HG03520 (cell line): Measurements from ENCODE around the gene CPE.
A peak's percentile ranks its signal among the peaks of the same experiment; 100 is the strongest.
"Not testable (repeated sequence)": the region's sequence is repeated elsewhere in the genome, so short reads cannot be mapped to it uniquely, and the experiment has no call there.

Source experiments
- ATAC-seq: cut with Tn5 transposase; IDR thresholded peaks from one replicate; pipeline ENCODE4 v1.9.1; 2021; ENCODE audit warnings: mild to moderate bottlenecking, moderate library complexity; ENCODE audit not compliant: unreplicated experiment

CPE gene

GRCh38 chr4:165461159-165461821 is 82.5 kb downstream of the CPE start:
- no peak for ATAC-seq

GRCh38 chr4:165462009-165462408 is 83.2 kb downstream of the CPE start:
- no peak for ATAC-seq

GRCh38 chr4:165464376-165464775 is 85.6 kb downstream of the CPE start:
- ATAC-seq, result no peak

- ATAC-seq, result peak; percentile 74
These were observed 86.1 kb downstream of the CPE start for GRCh38 chr4:165464813-165465381.

- ATAC-seq, result no peak
These were observed 91.2 kb downstream of the CPE start for GRCh38 chr4:165470009-165470408.

GRCh38 chr4:165472943-165473676 is 94.3 kb downstream of the CPE start:
- ATAC-seq, result no peak

GRCh38 chr4:165474784-165475705 is 96.2 kb downstream of the CPE start:
- no peak for ATAC-seq

- no peak for ATAC-seq
These were observed 96.9 kb downstream of the CPE start for GRCh38 chr4:165475706-165476070.

GRCh38 chr4:165476214-165477098 is 97.6 kb downstream of the CPE start:
- ATAC-seq, result no peak

GRCh38 chr4:165477799-165478198 is 99.0 kb downstream of the CPE start:
- no peak for ATAC-seq

GRCh38 chr4:165478260-165478659 is 99.5 kb downstream of the CPE start:
- no peak for ATAC-seq

GRCh38 chr4:165481053-165481835 is 102.4 kb downstream of the CPE start:
- ATAC-seq, result no peak

GRCh38 chr4:165489786-165490185 is 111.0 kb downstream of the CPE start:
- ATAC-seq, result no peak

- ATAC-seq, result not testable (repeated sequence)
These were observed 113.8 kb downstream of the CPE start for GRCh38 chr4:165492583-165492982.

GRCh38 chr4:165493359-165493758 is 114.6 kb downstream of the CPE start:
- peak; percentile 98 for ATAC-seq

GRCh38 chr4:165502916-165503907 is 124.4 kb downstream of the CPE start:
- ATAC-seq, result peak; percentile 66

GRCh38 chr4:165504184-165504583 is 125.4 kb downstream of the CPE start:
- ATAC-seq, result no peak
